ENCODE results near the gene AADACL4. TPM values are rescaled to one million over a fixed set of nuclear protein-coding genes. Genes with fewer than 3 reads are reported as not detected.
"Not testable (repeated sequence)": the region's sequence is repeated elsewhere in the genome, so short reads cannot be mapped to it uniquely, and the experiment has no call there.

The AADACL4 gene
- total RNA-seq, 2 experiments from 2014 or later = not detected

DNA sequence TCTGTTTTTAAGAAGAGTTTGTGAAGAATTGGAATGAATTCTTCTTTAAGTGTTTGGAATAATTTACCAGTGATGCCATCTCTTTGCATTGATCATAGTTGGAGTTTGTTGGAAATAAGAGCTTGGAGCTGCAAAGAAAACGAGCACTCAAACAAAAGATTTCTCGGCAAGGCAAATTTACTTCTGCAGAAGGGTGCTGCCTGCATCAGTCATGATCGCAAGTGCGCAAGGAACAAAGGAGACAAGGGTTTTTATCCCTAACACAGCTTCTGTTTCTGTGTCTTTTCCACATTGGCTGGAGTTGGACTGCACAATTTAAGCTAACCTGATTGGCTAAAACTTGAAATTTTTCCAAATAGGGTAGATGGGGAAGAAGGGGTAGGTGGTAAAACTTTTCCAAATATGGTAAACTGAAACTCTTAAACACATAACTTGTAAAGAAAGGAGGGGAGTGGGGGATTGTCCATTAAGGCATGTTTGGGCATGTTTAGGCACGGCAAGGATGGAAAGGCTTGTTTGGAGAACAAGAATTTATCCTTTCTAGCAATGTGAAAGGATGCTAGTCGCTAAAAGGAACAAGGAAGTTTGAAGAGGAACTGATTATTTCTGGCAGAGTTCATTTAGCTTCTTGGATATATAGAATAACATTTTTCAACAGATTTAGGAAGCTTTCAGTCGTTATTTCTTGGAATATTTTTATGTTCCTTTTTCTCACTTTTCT lies 3.5 kb upstream of the AADACL4 start:
- Mint-ChIP-seq H3K4me1 (no peaks in the 10 kb centered on the region), H3K27ac (no peak overlapping the region)
- POLR2A ChIA-PET = no interaction called here

DNA sequence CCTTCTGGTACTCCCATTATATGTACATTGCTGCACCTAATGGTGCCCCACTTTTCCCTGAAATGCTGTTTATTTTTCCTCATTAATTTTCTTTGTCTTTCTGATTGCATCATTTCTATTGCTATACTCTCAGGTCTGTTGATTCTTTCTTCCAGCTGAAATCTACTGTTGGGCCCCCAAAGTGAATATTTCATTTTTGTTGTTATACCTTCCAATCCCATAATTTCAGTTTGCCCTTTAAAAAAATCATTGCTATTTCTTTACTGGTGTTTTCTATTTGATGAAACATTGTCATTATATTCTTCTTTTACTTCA lies 3.0 kb upstream of the AADACL4 start:
- Mint-ChIP-seq H3K27ac (no peak overlapping the region), H3K9me3 (peaks cover 23% of the 10 kb centered on the region), H3K27me3 (peaks cover 12% of the 10 kb centered on the region), H3K36me3 (no peaks in the 10 kb centered on the region), H3K4me3 (no peak overlapping the region), H3K4me1 (no peaks in the 10 kb centered on the region)
- DNase-seq (no peak), ATAC-seq (ENCODE audit: low read depth) (no peak)
- POLR2A ChIA-PET = interaction anchor here (0.6 kb wide), 1 partner anchor 330 kb away, joined by 3 read pairs; no protein-coding TSS in a partner anchor

More for the DNA sequence above, 3.5 kb upstream of the AADACL4 start:
- ATAC-seq (ENCODE audit: low read depth) (no peak), DNase-seq (no peak)
- Mint-ChIP-seq H3K36me3 (no peaks in the 10 kb centered on the region), H3K9me3 (peaks cover 23% of the 10 kb centered on the region), H3K4me3 (no peak overlapping the region), H3K27me3 (peaks cover 7% of the 10 kb centered on the region)

DNA sequence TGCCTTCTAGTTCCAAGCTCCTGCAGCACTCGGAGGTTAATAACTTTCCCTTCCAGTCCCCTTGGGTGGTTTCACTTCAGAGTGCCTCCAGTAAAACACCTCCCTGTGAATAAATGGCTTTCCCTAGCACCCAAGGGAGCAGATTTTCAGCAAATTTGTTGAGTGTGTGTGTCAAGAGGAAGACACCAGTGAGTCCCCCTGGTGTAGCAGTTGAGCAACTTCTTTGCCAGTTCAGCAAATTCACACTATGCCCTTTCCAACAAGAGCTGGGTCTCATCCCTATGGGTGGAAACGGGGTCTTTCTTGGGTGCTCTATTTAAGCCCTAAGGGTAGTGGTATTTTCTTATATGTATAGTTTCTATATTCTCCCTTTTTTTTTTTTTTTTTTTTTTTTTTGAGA lies 806 bp upstream of the AADACL4 start:
- POLR2A ChIA-PET = no interaction called here
- Mint-ChIP-seq H3K4me3 (no peak overlapping the region), H3K36me3 (no peaks in the 10 kb centered on the region), H3K27me3 (peaks cover 17% of the 10 kb centered on the region), H3K27ac (no peak overlapping the region), H3K9me3 (peaks cover 23% of the 10 kb centered on the region), H3K4me1 (no peaks in the 10 kb centered on the region)
- ATAC-seq (ENCODE audit: low read depth) (no peak), DNase-seq (no peak)

DNA sequence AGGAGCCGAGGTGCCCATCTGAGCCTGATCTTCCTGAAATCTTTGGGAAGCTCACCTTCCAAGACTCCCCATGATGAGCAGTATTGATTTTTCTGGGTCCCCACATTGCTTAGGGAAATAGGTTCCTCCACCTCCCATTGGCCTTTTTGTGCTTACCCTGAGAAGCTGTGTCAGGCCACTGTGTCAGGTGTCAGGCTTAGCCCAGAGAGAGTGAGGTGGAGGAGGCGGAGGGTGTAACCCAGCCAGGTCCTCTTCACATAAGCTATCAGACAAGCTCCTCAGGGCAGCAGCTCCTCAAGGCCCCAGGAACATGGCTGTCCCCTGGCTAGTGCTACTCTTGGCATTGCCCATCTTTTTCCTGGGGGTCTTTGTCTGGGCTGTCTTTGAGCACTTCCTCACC lies 352 bp downstream of the AADACL4 start:
- Mint-ChIP-seq H3K36me3 (no peaks in the 10 kb centered on the region), H3K4me3 (no peak overlapping the region), H3K9me3 (peaks cover 22% of the 10 kb centered on the region), H3K4me1 (no peaks in the 10 kb centered on the region), H3K27ac (no peak overlapping the region), H3K27me3 (peaks cover 22% of the 10 kb centered on the region)
- POLR2A ChIA-PET = no interaction called here
- no peak for ATAC-seq (ENCODE audit: low read depth)
- no peak for DNase-seq

DNA sequence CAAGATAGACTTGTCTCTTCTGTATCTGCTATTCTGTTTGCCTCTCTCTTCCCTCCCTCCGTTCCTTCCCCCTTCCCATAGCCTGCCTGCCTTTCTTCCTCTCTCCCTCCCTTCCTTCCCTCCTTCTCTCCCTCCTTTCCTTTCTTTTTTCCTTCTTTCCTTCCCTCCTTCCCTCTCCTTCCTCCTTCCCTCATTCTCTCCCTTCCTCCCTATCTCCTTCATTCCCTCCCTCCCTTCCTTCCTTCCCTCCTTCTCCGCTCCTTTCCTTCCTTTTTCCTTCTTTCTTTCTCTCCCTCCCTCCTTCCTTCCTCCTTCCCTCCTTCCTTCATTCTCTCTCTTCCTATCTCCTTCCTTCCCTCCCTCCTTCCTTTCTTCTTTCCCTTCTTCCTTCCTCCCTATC lies 944 bp downstream of the AADACL4 start:
- no peak for ATAC-seq (ENCODE audit: low read depth)
- Mint-ChIP-seq H3K9me3 (peaks cover 16% of the 10 kb centered on the region), H3K27ac (no peak overlapping the region), H3K36me3 (no peaks in the 10 kb centered on the region), H3K4me1 (no peaks in the 10 kb centered on the region), H3K4me3 (no peak overlapping the region), H3K27me3 (peaks cover 25% of the 10 kb centered on the region)
- POLR2A ChIA-PET = no interaction called here
- DNase-seq = no peak

DNA sequence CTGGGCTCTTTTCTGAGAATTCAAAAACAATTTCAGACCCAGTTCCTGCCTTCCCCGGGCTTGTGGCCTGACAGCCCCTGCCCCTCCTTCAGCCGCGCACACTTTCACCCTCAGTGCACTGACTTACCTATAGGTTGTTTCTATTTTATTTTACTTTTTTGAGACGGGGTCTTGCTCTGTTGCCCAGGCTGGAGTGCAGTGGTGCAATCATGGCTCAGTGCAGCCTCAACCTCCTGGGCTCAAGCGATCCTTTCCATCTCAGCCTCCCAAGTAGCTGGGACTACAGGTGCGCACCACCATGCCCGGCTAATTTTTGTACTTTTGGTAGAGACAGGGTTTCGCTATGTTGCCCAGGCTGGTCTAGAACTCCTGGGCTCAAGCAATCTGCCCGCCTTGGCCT lies 1.5 kb downstream of the AADACL4 start:
- H3K27ac Mint-ChIP-seq; H3K4me1 Mint-ChIP-seq; DNase-seq; H3K36me3 Mint-ChIP-seq; ATAC-seq (ENCODE audit: low read depth); H3K4me3 Mint-ChIP-seq; POLR2A ChIA-PET: not testable (repeated sequence)
- H3K27me3 Mint-ChIP-seq = peaks cover 25% of the 10 kb centered on the region
- H3K9me3 Mint-ChIP-seq = peaks cover 11% of the 10 kb centered on the region

DNA sequence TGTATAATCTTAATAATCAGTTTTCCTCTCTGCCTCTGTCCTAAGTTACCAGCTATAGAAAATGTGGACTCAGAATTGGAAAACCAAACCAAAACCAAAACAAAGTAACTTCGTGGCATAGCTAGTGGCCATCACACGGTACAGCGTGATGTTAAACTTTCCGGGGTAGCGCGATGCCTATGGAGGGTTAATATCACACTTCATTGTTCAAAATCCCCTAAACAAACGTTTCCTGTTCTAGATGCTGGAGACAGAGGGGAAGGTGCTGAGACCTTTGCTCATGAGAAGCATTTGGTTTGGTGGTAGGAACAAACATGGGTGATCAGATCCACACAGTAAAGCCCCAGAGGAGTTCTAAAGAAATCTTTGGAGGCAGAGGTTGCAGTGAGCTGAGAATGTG lies 4.9 kb downstream of the AADACL4 start:
- ATAC-seq (ENCODE audit: low read depth) = no peak
- Mint-ChIP-seq H3K4me3 (no peak overlapping the region), H3K36me3 (no peaks in the 10 kb centered on the region), H3K27ac (no peak overlapping the region), H3K9me3 (no peaks in the 10 kb centered on the region), H3K4me1 (no peaks in the 10 kb centered on the region), H3K27me3 (peaks cover 29% of the 10 kb centered on the region)
- POLR2A ChIA-PET = no interaction called here
- no peak for DNase-seq

DNA sequence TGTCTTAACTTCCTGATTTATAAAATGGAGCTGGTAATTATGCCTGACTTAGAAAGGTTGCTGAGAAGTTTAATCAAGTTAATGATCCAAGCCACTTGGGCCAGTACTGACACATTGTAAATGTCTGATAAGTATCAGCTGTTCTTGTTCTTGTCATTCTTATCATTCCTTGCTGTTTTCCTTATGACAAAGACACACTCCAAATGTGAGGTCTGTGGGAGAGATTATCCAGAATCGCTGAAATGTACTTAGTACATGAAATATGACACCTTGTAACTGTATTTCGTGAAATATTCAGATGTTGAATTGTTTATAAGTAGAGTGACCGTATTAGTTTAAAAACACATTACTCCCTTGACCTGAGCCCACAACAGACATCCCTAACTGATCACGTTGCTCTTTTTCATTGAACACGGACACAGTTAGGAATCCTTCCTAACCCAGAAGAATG lies 6.1 kb downstream of the AADACL4 start:
- ATAC-seq (ENCODE audit: low read depth) (no peak), DNase-seq (no peak)
- Mint-ChIP-seq H3K4me1 (no peaks in the 10 kb centered on the region), H3K27ac (no peak overlapping the region), H3K36me3 (no peaks in the 10 kb centered on the region), H3K9me3 (peaks cover 1% of the 10 kb centered on the region), H3K4me3 (no peak overlapping the region), H3K27me3 (peaks cover 26% of the 10 kb centered on the region)
- POLR2A ChIA-PET = no interaction called here

DNA sequence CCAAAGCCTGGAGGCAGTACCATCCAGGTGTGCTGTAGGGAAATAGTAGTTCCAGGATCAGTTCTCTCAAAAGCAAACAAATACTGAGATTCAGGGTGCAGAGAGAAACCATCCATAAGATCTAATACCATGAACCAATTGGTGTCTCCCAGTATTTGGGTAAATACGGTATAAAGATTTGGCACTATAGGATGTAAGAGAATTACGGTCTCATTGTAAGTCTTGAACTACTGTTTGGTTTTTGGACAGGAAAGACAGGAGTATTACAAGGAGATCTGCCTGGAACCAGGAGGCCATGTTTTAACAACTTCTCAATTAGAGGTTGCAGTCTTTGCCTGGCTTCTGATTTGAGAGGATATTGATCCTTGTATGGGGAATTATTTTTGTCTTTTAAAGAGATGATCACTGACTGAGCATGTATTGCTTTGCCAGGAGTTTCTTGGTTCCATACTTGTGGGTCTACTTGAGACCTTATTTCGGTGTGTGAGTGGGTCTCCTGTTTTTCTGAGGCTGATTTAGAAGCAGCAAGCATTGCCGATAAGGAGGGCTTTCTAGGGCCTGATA lies 10.2 kb downstream of the AADACL4 start:
- no peak for ATAC-seq (ENCODE audit: low read depth)
- H3K27ac Mint-ChIP-seq = no peak overlapping the region
- POLR2A ChIA-PET = no interaction called here
- no peak overlapping the region for H3K4me3 Mint-ChIP-seq
- no peak for DNase-seq
- no peaks in the 10 kb centered on the region for H3K36me3 Mint-ChIP-seq
- H3K9me3 Mint-ChIP-seq = peaks cover 1% of the 10 kb centered on the region
- peaks cover 11% of the 10 kb centered on the region for H3K27me3 Mint-ChIP-seq
- H3K4me1 Mint-ChIP-seq = peaks cover 10% of the 10 kb centered on the region

DNA sequence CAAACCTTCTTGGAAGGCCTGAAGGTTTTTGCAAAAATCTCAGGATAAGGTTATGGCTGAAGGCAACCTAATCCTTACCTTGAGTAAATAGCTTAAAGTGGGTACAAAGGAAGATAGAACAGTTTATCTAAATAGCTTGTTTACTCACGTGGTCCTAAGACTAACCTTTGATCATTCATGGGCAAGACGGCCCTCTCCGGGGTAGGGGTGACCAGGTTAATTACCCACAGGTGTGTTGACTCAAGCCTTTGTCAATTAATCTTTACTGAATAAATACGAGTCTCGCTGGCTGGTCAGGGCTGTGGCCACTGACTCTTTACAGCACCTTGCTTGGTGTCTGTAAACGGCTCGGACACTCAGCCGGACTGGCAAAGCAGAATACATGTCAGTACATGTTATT lies 10.8 kb downstream of the AADACL4 start:
- peaks cover 10% of the 10 kb centered on the region for H3K4me1 Mint-ChIP-seq

DNA sequence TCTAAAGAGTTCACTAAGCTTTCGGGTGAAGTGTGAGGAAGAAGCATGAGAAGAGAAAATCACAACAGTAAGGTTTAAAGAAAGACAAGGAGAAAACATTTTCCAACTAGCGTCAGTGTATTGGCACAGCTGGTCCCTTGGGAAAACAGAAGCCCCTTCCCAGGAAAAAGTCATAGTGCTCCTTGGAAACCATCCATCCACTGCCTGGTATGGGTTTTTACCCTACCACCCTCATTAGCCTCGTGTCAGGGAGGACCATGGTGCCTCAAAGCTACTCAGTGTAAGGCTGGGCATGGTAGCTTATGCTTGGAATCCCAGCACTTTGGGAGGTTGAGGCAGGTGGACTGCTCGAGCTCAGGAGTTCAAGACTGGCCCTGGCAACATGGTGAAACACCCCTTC lies 12.7 kb downstream of the AADACL4 start:
- H3K4me3 Mint-ChIP-seq = no peak overlapping the region
- POLR2A ChIA-PET = no interaction called here
- no peak overlapping the region for H3K27ac Mint-ChIP-seq
- H3K36me3 Mint-ChIP-seq = no peaks in the 10 kb centered on the region
- H3K27me3 Mint-ChIP-seq = peaks cover 7% of the 10 kb centered on the region
- H3K4me1 Mint-ChIP-seq = peaks cover 10% of the 10 kb centered on the region
- peaks cover 1% of the 10 kb centered on the region for H3K9me3 Mint-ChIP-seq
- DNase-seq = no peak
- ATAC-seq (ENCODE audit: low read depth) = no peak

More for the DNA sequence above, 10.8 kb downstream of the AADACL4 start:
- DNase-seq (no peak), ATAC-seq (ENCODE audit: low read depth) (no peak)
- POLR2A ChIA-PET = no interaction called here
- H3K27me3 Mint-ChIP-seq = peaks cover 7% of the 10 kb centered on the region
- H3K27ac Mint-ChIP-seq = no peak overlapping the region
- no peak overlapping the region for H3K4me3 Mint-ChIP-seq
- H3K36me3 Mint-ChIP-seq = no peaks in the 10 kb centered on the region
- peaks cover 1% of the 10 kb centered on the region for H3K9me3 Mint-ChIP-seq

DNA sequence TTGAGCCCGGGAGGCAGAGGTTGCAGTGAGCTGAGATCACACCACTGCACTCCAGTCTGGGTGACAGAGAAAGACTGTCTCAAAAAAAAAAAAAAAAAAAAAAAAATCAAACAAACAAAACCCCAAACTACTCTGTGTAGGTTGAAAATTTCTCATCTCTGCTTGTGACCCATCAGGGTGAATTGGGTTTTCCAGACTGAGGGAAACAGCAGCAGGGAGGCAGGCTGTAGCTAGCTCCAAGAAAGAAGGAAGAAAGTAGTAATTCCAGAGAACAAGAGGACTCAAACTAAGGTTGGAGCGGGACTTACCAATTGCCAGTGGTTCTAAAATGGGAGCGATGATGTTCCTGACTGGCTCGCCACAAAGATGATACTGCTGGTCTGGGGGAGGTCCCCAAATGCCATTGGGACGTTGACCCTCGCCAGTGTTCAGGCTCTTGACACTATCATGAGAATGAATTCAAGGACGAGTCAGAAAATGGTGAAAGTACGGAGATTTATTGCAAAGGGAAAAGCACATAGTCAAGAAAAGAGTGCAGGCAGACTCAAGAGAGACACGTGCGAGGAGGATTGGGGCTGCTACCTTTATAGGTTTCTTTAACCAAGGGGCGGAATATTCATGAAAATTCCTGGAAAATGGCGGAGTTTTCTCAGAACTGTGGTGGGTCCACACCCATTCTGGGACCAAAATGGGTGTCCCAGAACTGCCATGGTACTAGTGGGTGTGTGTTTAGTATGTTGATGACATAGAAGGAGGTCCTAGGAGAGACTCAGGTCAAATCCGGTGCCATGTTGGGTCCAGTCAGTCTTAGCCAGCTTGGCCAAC lies 13.4 kb downstream of the AADACL4 start:
- DNase-seq (no peak), ATAC-seq (ENCODE audit: low read depth) (no peak)
- Mint-ChIP-seq H3K36me3 (no peaks in the 10 kb centered on the region), H3K27me3 (peaks cover 9% of the 10 kb centered on the region), H3K27ac (no peak overlapping the region), H3K4me1 (peaks cover 10% of the 10 kb centered on the region), H3K4me3 (no peak overlapping the region), H3K9me3 (peaks cover 1% of the 10 kb centered on the region)
- POLR2A ChIA-PET = no interaction called here

DNA sequence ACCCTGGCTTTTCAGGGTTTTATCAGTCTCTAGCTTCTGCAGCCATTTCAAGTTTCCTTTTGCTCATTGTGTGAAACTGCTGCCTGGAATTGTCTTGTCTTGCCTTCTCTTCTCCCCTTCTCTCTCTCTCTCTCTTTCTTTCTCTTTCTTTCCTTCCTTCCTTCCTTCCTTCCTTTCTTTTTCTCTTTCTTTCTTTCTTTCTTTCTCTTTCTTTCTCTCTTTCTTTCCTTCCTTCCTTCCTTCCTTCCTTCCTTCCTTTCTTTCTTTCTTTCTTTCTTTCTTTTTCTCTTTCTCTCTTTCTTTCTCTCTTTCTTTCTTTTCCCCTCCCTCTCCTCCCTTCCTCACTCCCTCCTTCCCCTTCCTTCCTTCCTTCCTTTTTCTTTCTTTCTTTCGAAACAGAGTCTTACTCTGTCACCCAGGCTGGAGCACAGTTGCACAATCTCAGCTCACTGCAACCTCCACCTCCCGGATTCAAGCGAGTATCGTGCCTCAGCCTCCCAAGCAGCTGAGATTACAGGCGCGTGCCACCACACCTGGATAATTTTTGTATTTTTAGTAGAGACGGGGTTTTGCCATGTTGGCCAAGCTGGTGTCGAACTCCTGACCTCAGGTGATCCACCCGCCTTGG lies 14.1 kb downstream of the AADACL4 start:
- not testable (repeated sequence) for ATAC-seq (ENCODE audit: low read depth); H3K4me3 Mint-ChIP-seq; H3K36me3 Mint-ChIP-seq; H3K27ac Mint-ChIP-seq; DNase-seq; H3K9me3 Mint-ChIP-seq
- POLR2A ChIA-PET = interaction anchor here (1.3 kb wide), 1 partner anchor 38 kb away, joined by 3 read pairs; no protein-coding TSS in a partner anchor
- Mint-ChIP-seq H3K27me3 (peaks cover 12% of the 10 kb centered on the region), H3K4me1 (peaks cover 10% of the 10 kb centered on the region)
